Heart left ventricle (tissue), 13 donors: ENCODE data around the gene GATA6.

Experiments used
- POLR2A ChIP-seq, 2 donors: fragments of 450-650 bp; IDR thresholded peaks; one replicate each; pipeline ENCODE4 v1.6.1; 2017; ENCODE audit warnings: antibody characterized with exemption in 2 of 2, mild to moderate bottlenecking in 2 of 2, moderate library complexity in 2 of 2
- TF ChIP-seq, protein P1 (sequence below), 12 donors: fragments of 200-600 bp; sonication (generic) in 4 of 12; IDR thresholded peaks; one replicate each; pipeline versions ENCODE4 v1.5.0 to v1.8.0; 2018 to 2022; ENCODE audit warnings: antibody characterized with exemption in 12 of 12, mild to moderate bottlenecking in 5 of 12
- donor health status: ischemic (EF 13 %, LVEDD 7.1; RV severe dilation, severe dysfunction).
- donor health status: DM: no; HTN: yes; CAD: no.
- donor health status: DM: no; HTN: no; CAD: no.
- donor health status: ischemic (EF 25% LVEDD 6.9; RV normal size, moderate dysfunction).
- donor health status: ischemic (EF 25% LVEDD 5.7; RV mildly dilated, moderate dysfunction).
- donor health status: ischemic (EF 35%, LVEDD 5.7; RV mildly dilated, moderate dysfunction).
- donor health status: nonischemic (EF 11% LVEDD 7.7; RV severe dilation, severe dysfunction).
- donor health status: DM: yes; HTN: yes; CAD: no.
- donor health status: PGD.
- donor health status: ischemic (EF 29% LVEDD 5.4; RV normal size, mild dysfunction).
- donor health status: nonischemic (EF 23%, LVEDD 6.1; RV moderate dilation, normal function).

DNA sequence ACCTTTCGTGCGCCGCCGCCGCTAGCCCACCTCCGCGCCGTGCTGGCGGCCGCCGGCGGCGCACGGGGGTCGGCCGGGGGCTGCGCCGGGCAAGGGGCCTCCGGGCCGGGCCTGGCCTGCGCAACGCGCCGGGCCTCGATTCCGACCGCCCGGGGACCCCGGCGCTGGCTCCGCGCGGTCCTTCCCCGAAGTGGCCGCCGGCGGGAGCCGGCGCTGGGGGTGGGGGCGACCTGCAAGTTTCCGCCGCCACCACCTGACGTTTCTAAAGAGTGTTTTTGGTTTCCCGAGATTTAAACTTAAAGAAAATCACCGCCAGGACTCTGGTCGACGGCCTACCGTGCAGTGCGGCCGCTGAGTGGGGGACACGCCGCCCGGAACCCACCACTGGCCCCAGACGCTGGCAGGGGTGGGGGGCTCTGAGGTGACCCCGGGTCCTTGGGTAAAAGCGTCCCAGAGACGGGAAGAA lies 3.8 kb upstream of the GATA6 start:
- TF ChIP-seq, protein P1, sequence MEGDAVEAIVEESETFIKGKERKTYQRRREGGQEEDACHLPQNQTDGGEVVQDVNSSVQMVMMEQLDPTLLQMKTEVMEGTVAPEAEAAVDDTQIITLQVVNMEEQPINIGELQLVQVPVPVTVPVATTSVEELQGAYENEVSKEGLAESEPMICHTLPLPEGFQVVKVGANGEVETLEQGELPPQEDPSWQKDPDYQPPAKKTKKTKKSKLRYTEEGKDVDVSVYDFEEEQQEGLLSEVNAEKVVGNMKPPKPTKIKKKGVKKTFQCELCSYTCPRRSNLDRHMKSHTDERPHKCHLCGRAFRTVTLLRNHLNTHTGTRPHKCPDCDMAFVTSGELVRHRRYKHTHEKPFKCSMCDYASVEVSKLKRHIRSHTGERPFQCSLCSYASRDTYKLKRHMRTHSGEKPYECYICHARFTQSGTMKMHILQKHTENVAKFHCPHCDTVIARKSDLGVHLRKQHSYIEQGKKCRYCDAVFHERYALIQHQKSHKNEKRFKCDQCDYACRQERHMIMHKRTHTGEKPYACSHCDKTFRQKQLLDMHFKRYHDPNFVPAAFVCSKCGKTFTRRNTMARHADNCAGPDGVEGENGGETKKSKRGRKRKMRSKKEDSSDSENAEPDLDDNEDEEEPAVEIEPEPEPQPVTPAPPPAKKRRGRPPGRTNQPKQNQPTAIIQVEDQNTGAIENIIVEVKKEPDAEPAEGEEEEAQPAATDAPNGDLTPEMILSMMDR (IDR thresholded peaks at IDR 0.05), result no peak
- TF ChIP-seq POLR2A (IDR thresholded peaks at IDR 0.05), result no peak
